GM12878 (cell line): ENCODE results near the gene SEBOX.

Experiments
- CBFB ChIP-seq: IDR thresholded peaks from 2 replicates; pipeline ENCODE4 v1.6.1; 2016; ENCODE audit warnings: antibody characterized with exemption, low read depth
- EP300 ChIP-seq, 2 experiments: fragments of 150-350 bp in 1 of 2; IDR thresholded peaks; 2 replicates each; pipeline ENCODE4 v1.6.1; 2011 to 2012; ENCODE audit warnings: low read depth in 2 of 2, low read length in 2 of 2, borderline replicate concordance in 1 of 2, improper control_type of control experiment in 1 of 2, inconsistent platforms in 1 of 2; ENCODE audit not compliant: control insufficient read depth in 1 of 2
- TCF12 ChIP-seq: IDR thresholded peaks from 2 replicates; pipeline ENCODE4 v1.6.1; 2011; ENCODE audit warnings: low read depth, mild to moderate bottlenecking, low read length
- YBX1 ChIP-seq: fragments of 450-650 bp; IDR thresholded peaks from 2 replicates; pipeline ENCODE4 v1.6.1; 2016; ENCODE audit warnings: antibody characterized with exemption
- TF ChIP-seq, protein P1 (sequence below), 3 experiments: IDR thresholded peaks in 2 of 3; conservative IDR thresholded peaks in 1 of 3; 2 replicates each; pipeline ENCODE4 v1.5.1; 2011; ENCODE audit warnings: low read depth in 3 of 3, low read length in 3 of 3, mild to moderate bottlenecking in 3 of 3, control low read depth in 2 of 3, moderate library complexity in 2 of 3, inconsistent platforms in 1 of 3, mixed read lengths in 1 of 3; ENCODE audit not compliant: control insufficient read depth in 2 of 3, insufficient read depth in 1 of 3; ENCODE audit errors: extremely low read depth in 1 of 3
- TF ChIP-seq, protein P2 (sequence below): IDR thresholded peaks from 2 replicates; pipeline ENCODE4 v1.6.1; 2012; ENCODE audit warnings: low read depth, low read length, improper control_type of control experiment
- TF ChIP-seq, protein P3 (sequence below): IDR thresholded peaks from 2 replicates; pipeline ENCODE4 v1.6.1; 2011; ENCODE audit warnings: mild to moderate bottlenecking, low read depth, low read length, moderate library complexity; ENCODE audit not compliant: insufficient replicate concordance

DNA sequence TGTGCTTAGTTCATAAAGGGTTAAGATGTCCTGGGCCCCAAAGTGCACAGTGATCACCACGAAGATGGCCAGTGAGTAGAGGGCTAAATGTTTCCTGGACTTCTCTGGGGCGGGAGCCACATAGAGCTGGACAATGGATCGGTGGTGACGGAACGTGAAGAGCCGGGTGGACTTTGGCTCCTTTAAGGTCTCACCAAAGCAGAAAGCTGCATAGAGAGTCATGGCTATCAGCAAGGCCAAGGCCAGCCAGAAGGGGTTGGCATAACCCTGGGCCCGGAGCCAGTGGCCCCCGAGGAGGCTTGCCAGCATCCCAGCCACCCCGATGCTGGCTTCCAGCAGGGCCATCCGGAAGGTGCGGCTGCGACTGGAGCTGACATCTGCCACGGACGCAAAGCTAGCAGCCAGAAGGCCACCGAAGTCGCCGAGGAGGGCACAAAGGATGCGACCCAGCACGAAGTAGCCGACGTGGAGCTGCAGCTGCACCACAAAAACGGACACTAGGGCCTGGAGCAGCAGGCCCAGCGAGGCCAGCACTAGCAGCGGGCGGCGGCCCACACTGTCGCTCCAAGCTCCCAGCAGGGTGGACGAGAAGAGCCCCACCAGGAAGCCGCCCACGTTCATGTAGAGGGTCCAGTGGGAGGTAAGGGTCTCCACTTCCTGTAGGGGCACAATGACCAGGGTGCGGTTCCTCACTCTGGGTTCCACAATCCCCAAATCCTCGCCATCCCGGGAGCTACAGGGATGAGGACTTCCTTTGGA lies 40.0 kb upstream of the SEBOX start:
- TF ChIP-seq, protein P1, sequence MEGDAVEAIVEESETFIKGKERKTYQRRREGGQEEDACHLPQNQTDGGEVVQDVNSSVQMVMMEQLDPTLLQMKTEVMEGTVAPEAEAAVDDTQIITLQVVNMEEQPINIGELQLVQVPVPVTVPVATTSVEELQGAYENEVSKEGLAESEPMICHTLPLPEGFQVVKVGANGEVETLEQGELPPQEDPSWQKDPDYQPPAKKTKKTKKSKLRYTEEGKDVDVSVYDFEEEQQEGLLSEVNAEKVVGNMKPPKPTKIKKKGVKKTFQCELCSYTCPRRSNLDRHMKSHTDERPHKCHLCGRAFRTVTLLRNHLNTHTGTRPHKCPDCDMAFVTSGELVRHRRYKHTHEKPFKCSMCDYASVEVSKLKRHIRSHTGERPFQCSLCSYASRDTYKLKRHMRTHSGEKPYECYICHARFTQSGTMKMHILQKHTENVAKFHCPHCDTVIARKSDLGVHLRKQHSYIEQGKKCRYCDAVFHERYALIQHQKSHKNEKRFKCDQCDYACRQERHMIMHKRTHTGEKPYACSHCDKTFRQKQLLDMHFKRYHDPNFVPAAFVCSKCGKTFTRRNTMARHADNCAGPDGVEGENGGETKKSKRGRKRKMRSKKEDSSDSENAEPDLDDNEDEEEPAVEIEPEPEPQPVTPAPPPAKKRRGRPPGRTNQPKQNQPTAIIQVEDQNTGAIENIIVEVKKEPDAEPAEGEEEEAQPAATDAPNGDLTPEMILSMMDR (IDR thresholded peaks at IDR 0.05 in 2 of 3, conservative IDR thresholded peaks at IDR 0.05 in 1 of 3; ENCODE audit: control insufficient read depth in 2 of 3, extremely low read depth in 1 of 3, insufficient read depth in 1 of 3, low read depth in 3 of 3, low read length in 3 of 3) = no peak
- TF ChIP-seq YBX1 (no peak), CBFB (no peak), EP300 (IDR thresholded peaks at IDR 0.05; ENCODE audit: borderline replicate concordance in 1 of 2, control insufficient read depth in 1 of 2, low read depth in 2 of 2, low read length in 2 of 2) (no peak), TCF12 (no peak)
- TF ChIP-seq, protein P2, sequence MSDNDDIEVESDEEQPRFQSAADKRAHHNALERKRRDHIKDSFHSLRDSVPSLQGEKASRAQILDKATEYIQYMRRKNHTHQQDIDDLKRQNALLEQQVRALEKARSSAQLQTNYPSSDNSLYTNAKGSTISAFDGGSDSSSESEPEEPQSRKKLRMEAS = no peak
- TF ChIP-seq, protein P3, sequence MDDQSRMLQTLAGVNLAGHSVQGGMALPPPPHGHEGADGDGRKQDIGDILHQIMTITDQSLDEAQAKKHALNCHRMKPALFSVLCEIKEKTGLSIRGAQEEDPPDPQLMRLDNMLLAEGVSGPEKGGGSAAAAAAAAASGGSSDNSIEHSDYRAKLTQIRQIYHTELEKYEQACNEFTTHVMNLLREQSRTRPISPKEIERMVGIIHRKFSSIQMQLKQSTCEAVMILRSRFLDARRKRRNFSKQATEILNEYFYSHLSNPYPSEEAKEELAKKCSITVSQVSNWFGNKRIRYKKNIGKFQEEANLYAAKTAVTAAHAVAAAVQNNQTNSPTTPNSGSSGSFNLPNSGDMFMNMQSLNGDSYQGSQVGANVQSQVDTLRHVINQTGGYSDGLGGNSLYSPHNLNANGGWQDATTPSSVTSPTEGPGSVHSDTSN = no peak
